H1 (cell line): Measurements from ENCODE around the gene RHBDF2.

Experiments used
- EP300 ChIP-seq, 2 experiments: IDR thresholded peaks; 1 replicate in 1 of 2; 2 replicates in 1 of 2; pipeline ENCODE4 v1.6.1; 2011 to 2012; ENCODE audit warnings: low read depth in 2 of 2, low read length in 2 of 2, mild to moderate bottlenecking in 2 of 2, borderline replicate concordance in 1 of 2, inconsistent platforms in 1 of 2, moderate library complexity in 1 of 2
- POLR2AphosphoS5 ChIP-seq: IDR thresholded peaks from 2 replicates; pipeline ENCODE4 v1.6.1; 2011; ENCODE audit warnings: low read depth, low read length
- RFX5 ChIP-seq: IDR thresholded peaks from 2 replicates; pipeline ENCODE4 v1.6.1; 2011; ENCODE audit warnings: low read depth, low read length, improper control_type of control experiment, borderline replicate concordance
- TAF7 ChIP-seq: optimal IDR thresholded peaks from 2 replicates; pipeline ENCODE3; 2011; ENCODE audit warnings: low read depth, mild to moderate bottlenecking, inconsistent platforms, low read length, moderate library complexity, borderline replicate concordance
- TCF12 ChIP-seq: IDR thresholded peaks from 2 replicates; pipeline ENCODE4 v1.6.1; 2011; ENCODE audit warnings: low read depth, mild to moderate bottlenecking, low read length
- ZNF274 ChIP-seq: IDR thresholded peaks from 2 replicates; pipeline ENCODE4 v1.7.0; 2012; ENCODE audit warnings: low read length, borderline replicate concordance; ENCODE audit errors: extremely low read depth
- TF ChIP-seq, protein P1 (sequence below), 3 experiments: IDR thresholded peaks; 1 replicate in 2 of 3; 2 replicates in 1 of 3; pipeline versions ENCODE4 v1.5.1 to v1.6.1; 2011; ENCODE audit warnings: low read length in 3 of 3, mild to moderate bottlenecking in 3 of 3, inconsistent platforms in 2 of 3, low read depth in 1 of 3, moderate library complexity in 1 of 3; ENCODE audit not compliant: insufficient read depth in 1 of 3; ENCODE audit errors: control extremely low read depth in 1 of 3

DNA sequence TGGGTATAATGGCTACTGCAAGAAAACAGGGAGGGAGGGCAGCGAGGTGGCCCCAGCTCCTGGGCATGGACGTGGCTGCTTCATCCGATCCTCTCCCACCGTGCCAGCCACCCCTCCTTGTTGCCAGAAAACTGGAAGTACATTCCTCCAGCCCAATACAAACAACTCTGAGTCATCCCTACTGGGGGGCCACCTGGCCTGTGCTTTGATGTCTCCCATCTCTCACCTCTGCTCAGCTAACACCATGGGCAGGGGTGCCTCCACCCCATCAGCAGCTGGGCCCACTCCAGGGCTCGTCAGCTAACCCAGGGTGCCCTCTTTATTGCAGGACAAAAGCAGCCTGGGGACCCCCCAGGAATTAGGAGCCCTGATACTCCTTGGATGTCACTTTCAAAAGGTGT is 2.0 kb downstream of the RHBDF2 start:
- TF ChIP-seq TCF12 (no peak), POLR2AphosphoS5 (no peak), TAF7 (no peak), ZNF274 (no peak), EP300 (IDR thresholded peaks at IDR 0.05; ENCODE audit: borderline replicate concordance in 1 of 2, low read depth in 2 of 2, low read length in 2 of 2) (no peak), RFX5 (no peak)
- TF ChIP-seq, protein P1, sequence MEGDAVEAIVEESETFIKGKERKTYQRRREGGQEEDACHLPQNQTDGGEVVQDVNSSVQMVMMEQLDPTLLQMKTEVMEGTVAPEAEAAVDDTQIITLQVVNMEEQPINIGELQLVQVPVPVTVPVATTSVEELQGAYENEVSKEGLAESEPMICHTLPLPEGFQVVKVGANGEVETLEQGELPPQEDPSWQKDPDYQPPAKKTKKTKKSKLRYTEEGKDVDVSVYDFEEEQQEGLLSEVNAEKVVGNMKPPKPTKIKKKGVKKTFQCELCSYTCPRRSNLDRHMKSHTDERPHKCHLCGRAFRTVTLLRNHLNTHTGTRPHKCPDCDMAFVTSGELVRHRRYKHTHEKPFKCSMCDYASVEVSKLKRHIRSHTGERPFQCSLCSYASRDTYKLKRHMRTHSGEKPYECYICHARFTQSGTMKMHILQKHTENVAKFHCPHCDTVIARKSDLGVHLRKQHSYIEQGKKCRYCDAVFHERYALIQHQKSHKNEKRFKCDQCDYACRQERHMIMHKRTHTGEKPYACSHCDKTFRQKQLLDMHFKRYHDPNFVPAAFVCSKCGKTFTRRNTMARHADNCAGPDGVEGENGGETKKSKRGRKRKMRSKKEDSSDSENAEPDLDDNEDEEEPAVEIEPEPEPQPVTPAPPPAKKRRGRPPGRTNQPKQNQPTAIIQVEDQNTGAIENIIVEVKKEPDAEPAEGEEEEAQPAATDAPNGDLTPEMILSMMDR (IDR thresholded peaks at IDR 0.05; ENCODE audit: control extremely low read depth in 1 of 3, insufficient read depth in 1 of 3, low read depth in 1 of 3, low read length in 3 of 3) = no peak
